Measurements from ENCODE around the gene GARRE1.
"Not testable (repeated sequence)": the region's sequence is repeated elsewhere in the genome, so short reads cannot be mapped to it uniquely, and the experiment has no call there.

GARRE1 gene

GRCh38 chr19:34230820-34231219 lies 23.5 kb upstream of the GARRE1 start:
- no peak for DNase-seq (ENCODE audit: low read depth)

- DNase-seq (ENCODE audit: low read depth) = no peak
Measured at GRCh38 chr19:34231439-34231838, 22.9 kb upstream of the GARRE1 start.

GRCh38 chr19:34232566-34233481 lies 21.5 kb upstream of the GARRE1 start:
- peak; percentile 94 for DNase-seq (ENCODE audit: low read depth)

- DNase-seq (ENCODE audit: low read depth) = no peak
Measured at GRCh38 chr19:34235425-34235940, 18.9 kb upstream of the GARRE1 start.

GRCh38 chr19:34236035-34236987 lies 18.0 kb upstream of the GARRE1 start:
- no peak for DNase-seq (ENCODE audit: low read depth)

- no peak for DNase-seq (ENCODE audit: low read depth)
Measured at GRCh38 chr19:34237283-34237682, 17.1 kb upstream of the GARRE1 start.

GRCh38 chr19:34237939-34238338 lies 16.4 kb upstream of the GARRE1 start:
- DNase-seq (ENCODE audit: low read depth) = no peak

GRCh38 chr19:34241513-34242337 lies 12.6 kb upstream of the GARRE1 start:
- no peak for DNase-seq (ENCODE audit: low read depth)

- peak; percentile 52 for DNase-seq (ENCODE audit: low read depth)
Measured at GRCh38 chr19:34243138-34243875, 11.0 kb upstream of the GARRE1 start.

- DNase-seq (ENCODE audit: low read depth) = no peak
Measured at GRCh38 chr19:34243876-34244578, 10.3 kb upstream of the GARRE1 start.

- DNase-seq (ENCODE audit: low read depth) = no peak
Measured at GRCh38 chr19:34244611-34245299, 9.6 kb upstream of the GARRE1 start.

- no peak for DNase-seq (ENCODE audit: low read depth)
Measured at GRCh38 chr19:34246340-34246739, 8.0 kb upstream of the GARRE1 start.

- DNase-seq (ENCODE audit: low read depth) = no peak
Measured at GRCh38 chr19:34248941-34249340, 5.4 kb upstream of the GARRE1 start.

- DNase-seq (ENCODE audit: low read depth) = not testable (repeated sequence)
Measured at GRCh38 chr19:34253167-34253566, 1.2 kb upstream of the GARRE1 start.

- DNase-seq (ENCODE audit: low read depth) = not testable (repeated sequence)
Measured at GRCh38 chr19:34253681-34254045, 691 bp upstream of the GARRE1 start.

GRCh38 chr19:34254698-34255432 lies 511 bp downstream of the GARRE1 start:
- DNase-seq (ENCODE audit: low read depth) = no peak

GRCh38 chr19:34255546-34255945 lies 1.2 kb downstream of the GARRE1 start:
- DNase-seq (ENCODE audit: low read depth) = no peak

- no peak for DNase-seq (ENCODE audit: low read depth)
Measured at GRCh38 chr19:34256835-34257558, 2.6 kb downstream of the GARRE1 start.

Measured in iris pigment epithelial cell (primary cell).